Limb (tissue), 2 donors: ENCODE data around the gene AGPAT3.
"Not testable (repeated sequence)": the region's sequence is repeated elsewhere in the genome, so short reads cannot be mapped to it uniquely, and the experiment has no call there.

ENCODE experiments used
- DNase-seq, 2 donors: peaks; one replicate each; pipeline ENCODE4 v3.0.0-alpha.2; 2016; ENCODE audit errors: extremely low spot score in 2 of 2

AGPAT3 gene

DNA sequence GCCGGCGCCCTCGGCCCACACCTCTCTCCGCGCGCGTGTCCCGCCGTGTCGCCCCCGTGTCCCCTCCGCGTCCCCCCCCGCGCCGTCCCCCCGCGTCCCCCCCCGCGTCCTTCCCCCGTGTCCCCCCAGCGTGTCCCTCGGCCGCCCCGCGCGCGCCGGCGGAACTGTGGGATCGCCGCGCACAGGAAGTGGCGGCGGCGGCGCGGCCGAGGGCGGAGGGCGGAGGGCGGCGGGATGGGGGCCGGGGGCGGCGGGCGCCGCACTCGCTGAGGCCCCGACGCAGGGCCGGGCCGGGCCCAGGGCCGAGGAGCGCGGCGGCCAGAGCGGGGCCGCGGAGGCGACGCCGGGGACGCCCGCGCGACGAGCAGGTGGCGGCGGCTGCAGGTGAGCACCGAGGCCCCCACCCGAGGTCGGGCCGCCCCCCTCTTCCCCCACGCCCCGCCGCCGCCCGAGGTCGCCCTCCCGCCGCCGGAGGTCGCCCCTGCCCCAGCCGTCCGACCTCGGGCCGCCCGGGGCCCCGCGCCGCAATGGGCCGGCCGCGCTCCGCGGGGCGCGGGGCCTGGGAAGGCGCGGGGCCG, at the start of gene AGPAT3:
Gene AGPAT3 (plus strand): TSS at position 262 of the 578 bp plus-strand sequence. CDS start 94,459 bp downstream, outside the sequence.
- DNase-seq, result peak in 1 of 2 donors; percentile 58

GRCh38 chr21:43815991-43816390, 49.0 kb upstream of the AGPAT3 start:
- no peak for DNase-seq

- no peak for DNase-seq
These were observed 48.4 kb upstream of the AGPAT3 start for GRCh38 chr21:43816611-43817071.

- no peak for DNase-seq
These were observed 47.6 kb upstream of the AGPAT3 start for GRCh38 chr21:43817157-43818086.

DNA sequence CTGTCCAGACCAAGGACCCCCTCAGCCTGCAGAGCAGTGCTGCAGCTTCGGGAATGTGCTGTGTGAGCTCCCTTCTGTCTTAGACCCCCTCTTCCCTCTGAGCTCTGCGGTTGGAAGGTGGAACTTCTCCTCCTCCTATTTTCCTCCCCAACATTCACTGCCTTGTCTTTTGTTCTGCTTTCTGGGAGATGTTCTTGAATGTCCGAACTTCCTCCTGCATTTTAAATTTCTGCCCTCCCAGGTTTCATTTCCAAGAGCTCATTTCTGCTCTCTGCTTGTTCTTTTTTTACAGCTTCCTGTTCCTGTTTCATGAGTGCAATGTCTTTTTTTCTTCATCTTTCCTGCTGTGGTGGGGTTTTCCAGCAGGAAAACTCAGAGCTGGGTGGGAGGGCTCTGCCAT, 46.3 kb upstream of the AGPAT3 start:
- DNase-seq, result no peak

DNA sequence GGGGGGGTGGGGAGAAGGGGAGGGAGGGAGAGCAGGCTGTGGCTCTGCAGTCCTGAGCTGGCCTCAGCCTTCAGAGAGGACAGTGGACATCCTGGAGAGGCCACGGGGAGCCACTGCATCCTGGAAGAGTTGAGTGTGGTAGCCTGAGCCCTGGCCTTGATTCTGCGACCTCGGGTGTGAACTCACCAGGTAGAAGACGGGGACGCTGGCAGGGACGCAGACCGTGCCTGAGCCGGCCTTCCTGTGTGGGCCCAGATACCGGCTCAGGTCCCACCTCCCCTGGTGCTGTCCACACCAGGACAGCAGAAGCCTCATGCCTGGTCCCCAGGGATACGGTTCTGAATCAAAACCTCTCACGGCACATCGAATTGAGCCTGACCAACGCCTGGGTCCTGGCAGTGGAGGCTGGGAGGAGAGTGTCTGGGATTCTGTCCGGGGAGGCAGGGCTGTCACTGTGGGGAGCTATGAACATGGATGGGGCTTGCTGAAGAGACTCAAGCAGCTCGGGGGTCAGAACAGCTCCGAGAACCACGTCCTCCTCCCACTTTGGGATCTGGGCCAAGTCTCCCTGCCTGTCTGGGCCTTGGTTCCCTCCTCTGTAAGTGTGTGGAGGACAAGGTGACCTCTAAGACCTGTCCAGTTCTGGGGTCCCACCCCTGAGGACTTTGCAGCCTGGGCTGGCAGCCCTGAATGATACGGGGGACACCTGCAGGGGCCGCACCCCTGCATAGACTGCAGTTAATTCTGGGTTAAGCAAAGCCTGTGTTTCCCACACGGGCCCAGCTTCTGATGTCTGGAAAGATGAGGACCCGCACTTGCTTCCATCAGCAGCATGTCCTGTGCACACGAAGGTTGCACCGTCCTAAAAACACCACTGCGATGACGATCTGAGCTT, 45.3 kb upstream of the AGPAT3 start:
- no peak for DNase-seq

GRCh38 chr21:43820466-43820865, 44.6 kb upstream of the AGPAT3 start:
- DNase-seq, result no peak

DNA sequence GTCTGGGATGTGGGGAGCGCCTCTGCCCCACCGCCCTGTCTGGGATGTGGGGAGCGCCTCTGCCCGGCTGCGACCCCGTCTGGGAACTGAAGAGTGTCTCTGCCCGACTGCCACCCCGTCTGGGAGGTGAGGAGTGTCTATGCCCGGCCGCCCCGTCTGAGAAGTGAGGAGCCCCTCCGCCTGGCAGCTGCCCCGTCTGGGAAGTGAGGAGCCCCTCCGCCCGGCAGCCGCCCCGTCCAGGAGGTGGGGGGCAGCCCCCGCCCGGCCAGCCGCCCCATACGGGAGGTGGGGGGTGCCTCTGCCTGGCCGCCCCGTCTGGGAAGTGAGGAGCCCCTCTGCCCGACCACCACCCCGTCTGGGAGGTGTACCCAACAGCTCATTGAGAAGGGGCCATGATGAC, 42.9 kb upstream of the AGPAT3 start:
- not testable (repeated sequence) for DNase-seq

GRCh38 chr21:43822741-43823140, 42.3 kb upstream of the AGPAT3 start:
- DNase-seq, result not testable (repeated sequence)

- DNase-seq, result no peak
These were observed 40.4 kb upstream of the AGPAT3 start for GRCh38 chr21:43824333-43825241.

DNA sequence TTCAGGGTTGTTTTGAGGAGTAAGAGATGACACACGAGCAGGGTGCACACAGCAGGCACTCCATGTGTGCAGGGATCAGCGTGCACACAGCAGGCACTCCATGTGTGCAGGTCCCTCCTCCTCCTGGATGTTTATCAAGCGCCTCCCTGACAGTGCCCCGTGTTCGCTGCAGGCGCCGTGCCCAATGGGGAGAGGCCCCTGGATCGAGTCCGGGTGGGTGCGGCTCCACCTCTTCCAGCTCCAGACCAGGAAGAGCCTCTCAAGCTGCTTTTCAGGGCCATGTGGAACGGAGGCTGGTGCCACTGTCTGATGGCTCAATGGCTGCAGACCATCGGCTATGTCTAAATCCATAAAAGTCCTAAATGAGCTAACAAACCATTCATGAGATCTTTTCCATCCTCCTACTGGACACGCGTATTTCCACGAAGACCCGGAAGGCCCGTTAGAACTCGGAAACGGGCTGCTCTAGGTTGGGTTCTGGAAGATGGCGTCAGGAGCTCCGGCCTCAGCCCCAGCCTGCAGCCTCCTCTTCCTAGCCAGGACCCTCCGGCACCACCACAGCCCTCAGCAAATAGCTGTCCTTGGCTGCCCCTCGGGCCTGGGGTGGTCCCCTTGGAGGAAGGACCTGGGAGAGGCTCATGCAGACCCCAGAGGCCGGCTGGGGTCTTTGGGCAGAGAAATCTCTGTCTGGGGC, 39.6 kb upstream of the AGPAT3 start:
- no peak for DNase-seq

GRCh38 chr21:43825936-43826622, 38.9 kb upstream of the AGPAT3 start:
- peak in 1 of 2 donors; percentile 66 for DNase-seq

DNA sequence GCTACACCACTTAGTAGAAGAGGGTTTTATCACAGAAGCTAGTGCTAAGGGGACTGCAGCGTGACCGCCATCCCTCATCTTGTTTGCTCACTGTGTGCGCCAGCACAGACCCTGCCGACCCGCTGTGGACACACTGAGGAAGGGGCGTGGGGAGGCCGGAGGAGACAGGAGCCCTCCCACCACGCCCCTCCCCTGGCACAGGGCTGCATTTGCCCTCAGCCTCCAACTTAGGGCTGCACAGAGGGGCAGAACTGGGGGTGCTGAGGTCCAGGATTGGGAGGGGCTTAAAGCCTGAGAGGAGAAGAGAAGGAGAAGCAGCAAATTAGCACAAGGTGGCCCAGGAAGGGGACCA, 38.4 kb upstream of the AGPAT3 start:
- no peak for DNase-seq

DNA sequence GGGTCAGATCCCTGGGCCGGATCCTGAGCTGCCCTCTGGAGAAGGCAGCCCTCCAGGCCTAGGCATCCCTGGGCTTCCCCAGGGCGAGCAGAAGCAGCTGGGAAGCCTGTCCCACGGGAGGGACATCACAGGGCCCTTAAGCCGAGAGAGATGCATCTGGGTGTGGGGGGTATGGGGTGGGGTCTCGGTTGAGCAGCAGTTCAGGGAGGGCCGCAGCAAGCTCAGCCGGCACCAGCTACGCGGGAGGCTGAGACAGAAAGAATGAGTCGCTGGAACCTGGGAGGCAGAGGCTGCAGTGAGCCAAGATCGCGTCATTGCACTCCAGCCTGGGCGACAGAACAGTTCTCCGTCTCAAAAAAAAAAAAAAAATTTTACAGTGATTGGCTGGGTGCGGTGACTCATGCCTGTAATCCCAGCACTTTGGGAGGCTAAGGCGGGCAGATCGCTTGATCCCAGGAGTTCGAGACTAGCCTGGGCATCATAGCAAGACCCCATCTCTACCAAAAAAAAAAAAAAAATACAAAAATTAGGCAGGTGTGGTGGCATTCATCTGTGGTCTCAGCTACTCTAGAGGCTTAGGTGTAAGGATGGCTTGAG, 37.9 kb upstream of the AGPAT3 start:
- DNase-seq, result peak in 1 of 2 donors; percentile 38

GRCh38 chr21:43829161-43829560, 35.9 kb upstream of the AGPAT3 start:
- no peak for DNase-seq

DNA sequence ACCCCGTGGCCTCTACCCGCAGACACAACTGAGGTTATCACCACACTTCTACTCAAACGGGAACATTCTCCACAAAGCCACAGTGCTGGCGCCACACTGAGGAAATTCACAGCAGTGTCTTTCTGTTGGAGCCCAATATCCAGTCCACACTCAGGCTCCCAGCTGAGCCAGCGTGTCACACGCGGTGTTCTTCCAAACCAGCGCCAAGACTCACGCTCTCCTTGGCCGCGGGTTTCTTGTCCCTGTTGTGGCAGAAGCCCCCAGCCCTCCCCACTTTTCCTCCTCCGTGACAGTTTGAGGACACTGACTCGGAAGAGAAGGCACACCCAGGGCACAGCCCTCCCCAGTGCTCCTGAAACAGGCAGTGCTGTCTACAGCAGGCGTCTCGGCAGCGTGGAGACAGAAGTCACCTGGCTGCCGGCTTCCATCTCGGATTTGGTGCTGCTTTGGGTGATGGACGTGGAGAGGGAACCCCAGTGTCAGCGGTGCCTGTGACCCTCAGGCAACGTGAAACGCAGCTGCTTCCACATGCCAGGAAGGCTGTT, 35.4 kb upstream of the AGPAT3 start:
- no peak for DNase-seq

DNA sequence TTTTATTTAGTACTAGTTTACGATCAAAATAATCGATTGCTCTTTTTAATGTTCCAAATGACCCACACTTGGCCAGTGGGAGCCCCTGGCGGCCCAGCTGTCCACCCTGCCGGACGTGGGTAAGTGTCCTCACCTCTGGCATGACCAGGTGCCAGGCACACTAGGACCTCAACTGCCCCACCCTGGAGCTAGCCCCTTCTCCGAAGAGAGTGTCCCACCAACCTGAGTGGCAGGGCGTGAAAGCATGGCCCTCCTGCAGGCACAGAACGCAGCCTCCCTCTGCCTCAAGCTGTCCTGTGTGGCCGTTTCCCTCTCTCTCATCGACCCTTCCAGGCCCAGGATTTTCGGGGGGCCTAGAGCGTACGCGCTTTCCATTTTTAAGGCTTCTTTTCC, 32.9 kb upstream of the AGPAT3 start:
- no peak for DNase-seq

- no peak for DNase-seq
These were observed 32.4 kb upstream of the AGPAT3 start for GRCh38 chr21:43832648-43833047.
